HEK293 (cell line): ENCODE measurements around the gene ZNF543.

ENCODE experiments used
- HOXC10 ChIP-seq: sonication (generic); formaldehyde crosslinking; IDR thresholded peaks from 2 replicates; pipeline ENCODE4 v1.8.1; 2023; ENCODE audit warnings: mild to moderate bottlenecking, missing genetic modification reagents
- KLF8 ChIP-seq: fragments of 450-650 bp; formaldehyde crosslinking; IDR thresholded peaks from 2 replicates; pipeline ENCODE4 v1.5.1; 2016; ENCODE audit warnings: missing biosample characterization, missing genetic modification characterization
- PRDM1 ChIP-seq: fragments of 450-650 bp; formaldehyde crosslinking; IDR thresholded peaks from 2 replicates; pipeline ENCODE4; 2016; ENCODE audit warnings: missing biosample characterization, missing genetic modification characterization
- RBAK ChIP-seq: fragments of 450-650 bp; formaldehyde crosslinking; IDR thresholded peaks from 2 replicates; pipeline ENCODE4 v1.5.1; 2016; ENCODE audit warnings: missing biosample characterization, missing genetic modification characterization
- SP2 ChIP-seq: fragments of 450-650 bp; formaldehyde crosslinking; IDR thresholded peaks from 2 replicates; pipeline ENCODE4 v1.5.1; 2016; ENCODE audit warnings: missing biosample characterization, missing genetic modification characterization
- TRIM28 ChIP-seq: IDR thresholded peaks from 2 replicates; pipeline ENCODE4 v1.6.1; 2011; ENCODE audit warnings: low read length, control low read depth, borderline replicate concordance
- YY2 ChIP-seq: fragments of 450-650 bp; formaldehyde crosslinking; IDR thresholded peaks from 2 replicates; pipeline ENCODE4 v1.5.1; 2016; ENCODE audit warnings: missing biosample characterization, missing genetic modification characterization
- ZBTB17 ChIP-seq: fragments of 450-650 bp; formaldehyde crosslinking; IDR thresholded peaks from 2 replicates; pipeline ENCODE4 v1.5.1; 2016; ENCODE audit warnings: missing biosample characterization, missing genetic modification characterization
- ZBTB21 ChIP-seq: fragments of 450-650 bp; formaldehyde crosslinking; IDR thresholded peaks from 2 replicates; pipeline ENCODE4 v1.5.1; 2017; ENCODE audit warnings: missing biosample characterization, missing genetic modification characterization
- ZBTB8A ChIP-seq: fragments of 450-650 bp; formaldehyde crosslinking; IDR thresholded peaks from 2 replicates; pipeline ENCODE4 v1.5.1; 2016; ENCODE audit warnings: missing biosample characterization, missing genetic modification characterization
- ZNF2 ChIP-seq: fragments of 450-650 bp; formaldehyde crosslinking; IDR thresholded peaks from 2 replicates; pipeline ENCODE4 v1.5.1; 2016; ENCODE audit warnings: missing biosample characterization, missing genetic modification characterization
- ZNF335 ChIP-seq: fragments of 450-650 bp; formaldehyde crosslinking; conservative IDR thresholded peaks from 2 replicates; pipeline ENCODE4 v1.5.1; 2016; ENCODE audit warnings: missing biosample characterization, missing genetic modification characterization
- ZNF366 ChIP-seq: fragments of 450-650 bp; formaldehyde crosslinking; conservative IDR thresholded peaks from 2 replicates; pipeline ENCODE4 v1.5.1; 2016; ENCODE audit warnings: missing biosample characterization, missing genetic modification characterization
- ZNF560 ChIP-seq: fragments of 450-650 bp; formaldehyde crosslinking; IDR thresholded peaks from 2 replicates; pipeline ENCODE4 v1.5.1; 2017; ENCODE audit warnings: missing biosample characterization, missing genetic modification characterization, borderline replicate concordance
- ZNF561 ChIP-seq: fragments of 450-650 bp; IDR thresholded peaks from 2 replicates; pipeline ENCODE4 v1.5.1; 2018; ENCODE audit warnings: missing biosample characterization, missing genetic modification characterization, borderline replicate concordance
- ZNF585B ChIP-seq: fragments of 450-650 bp; formaldehyde crosslinking; IDR thresholded peaks from 2 replicates; pipeline ENCODE4 v1.5.1; 2016; ENCODE audit warnings: missing biosample characterization, missing genetic modification characterization
- ZNF621 ChIP-seq: fragments of 450-650 bp; formaldehyde crosslinking; IDR thresholded peaks from 2 replicates; pipeline ENCODE4 v1.5.1; 2017; ENCODE audit warnings: missing biosample characterization, missing genetic modification characterization
- ZNF76 ChIP-seq: fragments of 450-650 bp; formaldehyde crosslinking; IDR thresholded peaks from 2 replicates; pipeline ENCODE4; 2016; ENCODE audit warnings: low read depth, missing biosample characterization, missing genetic modification characterization, borderline replicate concordance
- ZNF777 ChIP-seq: fragments of 450-650 bp; formaldehyde crosslinking; IDR thresholded peaks from 2 replicates; pipeline ENCODE4 v1.5.1; 2017; ENCODE audit warnings: missing biosample characterization, missing genetic modification characterization, borderline replicate concordance
- ZNF837 ChIP-seq: fragments of 450-650 bp; formaldehyde crosslinking; IDR thresholded peaks from 2 replicates; pipeline ENCODE4 v1.5.1; 2016; ENCODE audit warnings: missing biosample characterization, missing genetic modification characterization
- ZSCAN18 ChIP-seq: fragments of 450-650 bp; formaldehyde crosslinking; IDR thresholded peaks from 2 replicates; pipeline ENCODE4 v1.5.1; 2016; ENCODE audit warnings: missing biosample characterization, missing genetic modification characterization
- ZSCAN5A ChIP-seq: fragments of 450-650 bp; formaldehyde crosslinking; IDR thresholded peaks from 2 replicates; pipeline ENCODE4 v1.5.1; 2016; ENCODE audit warnings: missing biosample characterization, missing genetic modification characterization
- ZXDB ChIP-seq: fragments of 450-650 bp; formaldehyde crosslinking; IDR thresholded peaks from 2 replicates; pipeline ENCODE4 v1.5.1; 2016; ENCODE audit warnings: missing biosample characterization, missing genetic modification characterization
- TF ChIP-seq, protein P1 (sequence below): fragments of 450-650 bp; formaldehyde crosslinking; conservative IDR thresholded peaks from 2 replicates; pipeline ENCODE4 v1.5.1; 2016; ENCODE audit warnings: low read depth, missing biosample characterization, missing genetic modification characterization
- TF ChIP-seq, protein P2 (sequence below): fragments of 450-650 bp; formaldehyde crosslinking; IDR thresholded peaks from 2 replicates; pipeline ENCODE4 v1.5.1; 2016; ENCODE audit warnings: missing biosample characterization, missing genetic modification characterization
- TF ChIP-seq, protein P3 (sequence below): IDR thresholded peaks from 2 replicates; pipeline ENCODE4 v1.6.1; 2011; ENCODE audit warnings: mild to moderate bottlenecking, low read depth, low read length, borderline replicate concordance

ZNF543 gene

GRCh38 chr19:57362997-57363687, 42.9 kb downstream of the ZNF543 start, which contains the start of the genes TRAPPC2B and ZNF547 (continued):
- TF ChIP-seq ZSCAN5A (tag by site-specific recombination) (0 out of 2 replicates have a peak, but pooled peaks have one; percentile 42), ZBTB17 (tag by site-specific recombination) (peak; percentile 35), ZNF621 (tag by site-specific recombination) (peak; percentile 97), KLF8 (peak; percentile 46; the same call in 1 of the 2 replicates), SP2 (peak; percentile 91), YY2 (tag by site-specific recombination) (peak; percentile 59; the same call in 1 of the 2 replicates), ZNF837 (tag by site-specific recombination) (no peak), TRIM28 (0 out of 2 replicates have a peak, but pooled peaks have one; percentile 29), ZNF777 (tag by site-specific recombination) (no peak), ZNF2 (tag by site-specific recombination) (0 out of 2 replicates have a peak, but pooled peaks have one; percentile 35), ZSCAN18 (0 out of 2 replicates have a peak, but pooled peaks have one; percentile 56), ZNF76 (tag by site-specific recombination) (peak; percentile 79; the same call in 1 of the 2 replicates), ZNF585B (tag by site-specific recombination) (no peak), ZNF335 (tag by site-specific recombination) (peak; percentile 86), ZBTB21 (peak; percentile 100), ZXDB (peak; percentile 84), HOXC10 (peak; percentile 90; the same call in 1 of the 2 replicates), PRDM1 (tag by site-specific recombination) (peak; percentile 82), ZNF366 (tag by site-specific recombination) (0 out of 2 replicates have a peak, but pooled peaks have one; percentile 18), ZNF560 (no peak), ZBTB8A (tag by site-specific recombination) (peak; percentile 27; the same call in 1 of the 2 replicates), ZNF561 (no peak), RBAK (tag by site-specific recombination) (no peak)
- TF ChIP-seq, protein P1, sequence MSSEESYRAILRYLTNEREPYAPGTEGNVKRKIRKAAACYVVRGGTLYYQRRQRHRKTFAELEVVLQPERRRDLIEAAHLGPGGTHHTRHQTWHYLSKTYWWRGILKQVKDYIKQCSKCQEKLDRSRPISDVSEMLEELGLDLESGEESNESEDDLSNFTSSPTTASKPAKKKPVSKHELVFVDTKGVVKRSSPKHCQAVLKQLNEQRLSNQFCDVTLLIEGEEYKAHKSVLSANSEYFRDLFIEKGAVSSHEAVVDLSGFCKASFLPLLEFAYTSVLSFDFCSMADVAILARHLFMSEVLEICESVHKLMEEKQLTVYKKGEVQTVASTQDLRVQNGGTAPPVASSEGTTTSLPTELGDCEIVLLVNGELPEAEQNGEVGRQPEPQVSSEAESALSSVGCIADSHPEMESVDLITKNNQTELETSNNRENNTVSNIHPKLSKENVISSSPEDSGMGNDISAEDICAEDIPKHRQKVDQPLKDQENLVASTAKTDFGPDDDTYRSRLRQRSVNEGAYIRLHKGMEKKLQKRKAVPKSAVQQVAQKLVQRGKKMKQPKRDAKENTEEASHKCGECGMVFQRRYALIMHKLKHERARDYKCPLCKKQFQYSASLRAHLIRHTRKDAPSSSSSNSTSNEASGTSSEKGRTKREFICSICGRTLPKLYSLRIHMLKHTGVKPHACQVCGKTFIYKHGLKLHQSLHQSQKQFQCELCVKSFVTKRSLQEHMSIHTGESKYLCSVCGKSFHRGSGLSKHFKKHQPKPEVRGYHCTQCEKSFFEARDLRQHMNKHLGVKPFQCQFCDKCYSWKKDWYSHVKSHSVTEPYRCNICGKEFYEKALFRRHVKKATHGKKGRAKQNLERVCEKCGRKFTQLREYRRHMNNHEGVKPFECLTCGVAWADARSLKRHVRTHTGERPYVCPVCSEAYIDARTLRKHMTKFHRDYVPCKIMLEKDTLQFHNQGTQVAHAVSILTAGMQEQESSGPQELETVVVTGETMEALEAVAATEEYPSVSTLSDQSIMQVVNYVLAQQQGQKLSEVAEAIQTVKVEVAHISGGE, result peak; percentile 58
- TF ChIP-seq, protein P2, sequence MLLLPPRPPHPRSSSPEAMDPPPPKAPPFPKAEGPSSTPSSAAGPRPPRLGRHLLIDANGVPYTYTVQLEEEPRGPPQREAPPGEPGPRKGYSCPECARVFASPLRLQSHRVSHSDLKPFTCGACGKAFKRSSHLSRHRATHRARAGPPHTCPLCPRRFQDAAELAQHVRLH, result peak; percentile 60; the same call in 1 of the 2 replicates
- TF ChIP-seq, protein P3, sequence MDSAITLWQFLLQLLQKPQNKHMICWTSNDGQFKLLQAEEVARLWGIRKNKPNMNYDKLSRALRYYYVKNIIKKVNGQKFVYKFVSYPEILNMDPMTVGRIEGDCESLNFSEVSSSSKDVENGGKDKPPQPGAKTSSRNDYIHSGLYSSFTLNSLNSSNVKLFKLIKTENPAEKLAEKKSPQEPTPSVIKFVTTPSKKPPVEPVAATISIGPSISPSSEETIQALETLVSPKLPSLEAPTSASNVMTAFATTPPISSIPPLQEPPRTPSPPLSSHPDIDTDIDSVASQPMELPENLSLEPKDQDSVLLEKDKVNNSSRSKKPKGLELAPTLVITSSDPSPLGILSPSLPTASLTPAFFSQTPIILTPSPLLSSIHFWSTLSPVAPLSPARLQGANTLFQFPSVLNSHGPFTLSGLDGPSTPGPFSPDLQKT, result no peak
